Inflammatory macrophage treated with lipopolysaccharide for 1 hour (primary cell): Measurements from ENCODE around the gene ZKSCAN5.
"Not testable (repeated sequence)": the region's sequence is repeated elsewhere in the genome, so short reads cannot be mapped to it uniquely, and the experiment has no call there.

ENCODE experiments used
- DNase-seq, 2 donors: peaks; one replicate each; pipeline ENCODE4 v3.0.0-alpha.2; 2020 to 2022

ZKSCAN5 gene

DNA sequence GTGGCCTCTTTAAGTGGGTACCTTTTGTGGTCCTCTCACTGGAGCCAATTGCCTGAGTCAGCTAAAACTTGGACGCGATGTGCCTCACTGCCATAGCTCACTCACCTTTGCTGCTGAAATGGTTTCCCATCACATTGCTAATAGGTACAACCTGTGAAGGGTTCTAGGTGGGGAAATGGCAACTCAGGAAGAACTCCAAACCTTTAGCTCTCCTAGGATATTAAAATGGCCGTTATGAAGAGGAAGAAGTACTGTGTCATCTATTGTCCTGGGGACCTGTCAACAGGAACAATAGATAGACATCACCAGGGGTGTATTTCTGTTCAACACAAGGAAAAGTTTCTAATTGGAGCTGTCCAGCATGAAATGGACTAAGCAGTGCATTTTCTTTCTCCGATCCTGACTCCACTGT is 52.7 kb downstream of the ZKSCAN5 start:
- no peak for DNase-seq

DNA sequence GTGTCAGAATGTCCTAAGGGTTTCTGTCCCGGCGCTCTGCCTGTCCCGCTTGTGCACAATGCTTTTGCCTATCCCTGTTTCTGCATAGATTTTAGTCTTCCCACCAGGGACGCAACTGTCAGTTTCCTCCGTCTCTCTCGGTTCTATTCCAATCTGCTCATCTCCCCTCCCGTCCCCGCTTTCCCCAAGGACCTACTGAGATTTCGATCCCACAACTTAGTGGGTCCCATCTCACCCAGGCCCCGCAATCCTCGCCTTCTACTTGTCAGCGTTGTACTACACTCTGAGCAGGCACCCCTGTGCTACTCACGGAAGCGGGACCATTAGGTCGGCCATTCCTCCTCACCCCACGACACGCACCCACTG is 53.5 kb downstream of the ZKSCAN5 start:
- no peak for DNase-seq

DNA sequence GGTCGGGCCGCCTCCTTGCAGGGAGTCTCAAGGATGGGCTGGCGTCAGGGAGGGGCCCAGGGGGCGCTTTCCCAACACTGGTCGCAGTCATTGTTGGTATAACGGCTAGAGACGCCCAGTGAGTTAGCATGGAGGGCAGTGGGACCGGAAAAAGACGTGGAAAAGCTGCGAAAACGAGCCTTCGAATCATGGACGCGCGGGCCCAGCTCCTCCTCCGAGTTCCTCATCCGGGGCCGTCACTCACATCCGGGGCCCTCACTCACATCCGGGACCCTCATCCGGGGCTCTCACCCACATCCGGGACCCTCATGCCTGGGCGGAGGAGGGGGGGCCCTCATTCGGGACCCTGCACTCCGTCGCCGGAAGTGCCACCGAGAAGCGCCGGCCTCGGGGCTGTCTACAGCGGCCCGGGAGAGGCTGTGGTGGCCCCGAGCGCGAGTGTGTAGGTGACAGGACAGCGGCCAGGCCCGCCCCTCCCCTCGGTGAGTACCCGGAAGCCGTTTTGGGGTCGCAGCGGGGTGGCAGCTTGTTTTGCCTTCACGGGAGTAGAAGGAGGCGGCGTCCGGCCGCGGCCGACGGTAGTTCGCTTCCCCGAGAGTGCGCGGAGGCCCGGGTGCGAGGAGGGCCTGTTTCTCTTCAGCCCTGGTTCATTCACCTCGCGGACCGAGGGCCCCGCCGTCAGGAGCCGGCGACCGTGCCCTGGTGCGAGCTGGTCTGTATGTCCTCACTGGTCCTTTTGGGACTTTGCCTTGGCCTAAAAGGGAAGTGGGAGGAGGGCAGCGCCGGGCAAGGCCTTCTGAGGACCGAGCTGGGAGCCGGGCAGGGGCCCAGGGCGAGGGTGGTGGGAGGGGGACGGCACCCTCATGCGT is 54.1 kb downstream of the ZKSCAN5 start, which contains the start of gene ZNF655:
Gene ZNF655, plus strand, starts transcription at position 337 of the 869 bp plus-strand sequence. CDS start 1,918 bp downstream, outside the sequence.
- DNase-seq = peak; percentile 80 to 86

DNA sequence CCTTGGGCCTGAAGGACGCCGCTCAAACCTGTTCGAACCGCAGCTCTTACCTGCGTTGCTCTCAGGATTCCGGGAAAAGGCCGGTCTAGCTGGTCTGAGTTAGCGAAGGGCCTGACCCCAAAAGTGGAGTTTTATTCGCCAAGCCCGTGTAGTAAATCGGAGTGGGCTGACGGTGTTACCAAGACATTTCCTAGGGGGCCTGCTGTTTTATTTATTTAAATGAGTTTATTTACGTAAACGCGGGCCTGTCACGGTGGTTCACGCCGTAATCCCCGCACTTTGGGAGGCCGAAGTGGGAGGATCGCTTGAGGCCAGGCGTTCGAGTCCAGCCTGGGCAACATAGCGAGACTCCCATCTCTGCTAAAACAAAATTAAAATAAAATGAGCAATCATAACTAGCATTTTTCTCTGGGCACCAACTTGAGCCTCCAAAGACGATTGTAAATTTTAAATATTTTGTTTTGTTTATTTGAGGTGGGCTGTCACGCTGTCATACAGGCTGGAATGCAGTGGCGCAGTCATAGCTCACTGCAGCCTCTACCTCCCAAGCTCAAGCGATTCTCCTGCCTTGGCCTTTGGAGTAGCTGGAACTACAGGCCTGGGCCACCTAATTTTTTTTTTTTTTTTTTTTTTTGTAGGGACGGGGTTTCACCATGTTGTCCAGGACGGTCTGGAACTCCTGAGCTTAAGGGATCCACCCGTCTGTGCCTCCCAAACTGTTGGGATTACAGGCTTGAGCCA is 54.9 kb downstream of the ZKSCAN5 start:
- DNase-seq = peak in 1 of 2 donors; percentile 27

DNA sequence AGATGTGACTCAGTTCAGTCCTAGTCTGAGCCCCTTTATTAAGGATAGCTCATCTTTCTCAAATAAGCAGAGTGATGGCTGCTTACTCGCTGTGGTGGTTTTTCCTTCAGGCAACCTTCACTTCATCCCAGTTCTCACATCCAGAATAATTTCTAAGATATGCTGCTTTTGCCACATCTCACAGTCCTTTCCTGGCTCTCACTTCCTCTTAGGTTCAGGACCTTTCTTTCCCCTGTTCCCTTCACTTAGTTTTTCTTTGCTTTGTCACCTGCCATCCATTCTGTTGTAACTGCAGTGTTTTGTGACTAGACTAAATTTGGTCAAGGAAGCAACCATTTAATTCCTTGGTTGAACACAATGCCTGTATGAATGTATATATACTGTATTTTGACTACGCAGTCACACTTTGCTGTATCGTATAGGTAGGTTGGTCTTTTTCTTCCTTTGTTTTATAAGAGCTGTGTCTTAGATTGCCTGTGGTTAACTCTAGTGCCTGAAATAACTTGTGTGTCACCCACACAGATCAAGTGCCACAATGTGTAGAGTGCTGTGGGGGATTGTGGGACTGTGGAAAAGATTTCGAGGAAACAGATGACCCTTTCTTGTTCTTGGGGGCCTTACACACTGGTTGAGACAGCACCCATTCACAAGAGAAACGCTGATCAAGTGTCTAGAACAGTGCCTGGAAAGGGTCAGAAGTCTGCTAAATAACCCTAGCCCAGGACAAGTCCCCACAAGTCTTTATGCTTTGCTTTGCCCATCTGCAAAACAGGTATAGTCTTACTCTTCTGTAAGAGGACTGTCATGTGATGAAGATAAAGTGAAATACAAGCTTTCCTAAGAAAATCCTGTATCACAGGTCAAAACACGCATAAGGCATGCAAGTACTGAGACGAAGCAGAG is 56.6 kb downstream of the ZKSCAN5 start:
- peak in 1 of 2 donors; percentile 18 for DNase-seq

DNA sequence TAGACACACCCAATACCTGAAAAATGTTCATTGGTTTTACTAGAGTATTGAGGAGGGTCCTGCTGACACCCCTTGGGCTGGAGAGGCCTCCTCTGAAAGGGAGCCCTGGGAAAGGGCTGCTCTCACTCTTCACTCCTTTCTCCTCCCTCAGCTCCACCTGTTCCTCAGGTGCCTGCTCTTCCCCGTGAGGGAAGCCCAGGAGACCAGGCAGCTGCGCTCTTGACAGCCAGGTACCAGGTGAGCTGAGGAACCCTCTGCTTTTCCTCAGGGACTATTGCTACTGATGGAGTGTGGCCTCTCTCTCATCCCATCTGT is 57.2 kb downstream of the ZKSCAN5 start:
- no peak for DNase-seq

DNA sequence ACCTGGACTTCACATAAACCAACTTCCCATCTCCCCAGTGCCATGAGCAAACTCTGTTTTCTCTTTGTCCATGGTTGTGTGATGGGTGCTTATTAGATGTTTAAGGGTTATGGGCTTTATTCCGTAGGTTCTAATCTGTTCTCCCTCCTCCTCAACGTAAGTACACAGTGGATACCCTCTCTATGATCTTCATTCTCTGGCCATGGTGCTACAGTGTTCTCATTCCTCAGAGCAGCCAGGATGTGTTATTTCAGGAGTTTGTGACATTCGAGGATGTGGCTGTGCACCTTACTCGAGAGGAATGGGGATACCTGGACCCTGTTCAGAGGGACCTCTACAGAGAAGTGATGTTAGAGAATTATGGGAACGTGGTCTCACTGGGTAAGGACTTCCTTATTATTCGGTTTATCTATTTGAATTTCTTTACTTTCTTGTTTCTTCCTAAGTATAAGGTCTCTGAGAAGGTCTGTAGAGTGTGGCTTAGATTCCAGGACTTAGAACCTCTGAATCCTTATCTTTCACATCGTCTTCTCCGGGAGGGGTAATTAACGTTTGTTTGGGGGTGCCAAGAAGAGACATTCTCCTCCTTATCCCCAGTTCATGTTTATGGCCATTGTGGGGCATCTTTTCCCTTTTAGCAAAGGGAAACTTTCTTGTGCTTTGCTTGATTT is 57.8 kb downstream of the ZKSCAN5 start:
- no peak for DNase-seq

DNA sequence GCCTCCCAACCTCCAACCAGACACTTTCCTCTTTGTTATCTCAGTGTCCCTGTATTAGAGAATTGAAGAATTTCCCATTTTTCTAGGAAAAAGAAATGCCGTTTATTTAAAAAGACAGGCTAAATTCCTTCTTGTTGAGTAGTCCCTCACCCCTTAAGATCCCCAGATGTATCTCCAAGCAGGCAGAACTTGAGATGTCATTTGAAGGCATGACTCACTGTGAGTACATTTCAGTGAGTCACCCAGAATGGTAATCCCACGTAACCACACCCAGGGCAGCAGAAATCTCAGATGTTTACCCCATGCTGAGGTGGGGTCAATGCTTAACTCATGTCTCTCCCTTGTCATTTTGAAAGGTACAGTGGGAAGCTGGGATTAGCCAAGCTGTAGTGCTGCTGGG is 58.4 kb downstream of the ZKSCAN5 start:
- DNase-seq = peak; percentile 80 to 93

DNA sequence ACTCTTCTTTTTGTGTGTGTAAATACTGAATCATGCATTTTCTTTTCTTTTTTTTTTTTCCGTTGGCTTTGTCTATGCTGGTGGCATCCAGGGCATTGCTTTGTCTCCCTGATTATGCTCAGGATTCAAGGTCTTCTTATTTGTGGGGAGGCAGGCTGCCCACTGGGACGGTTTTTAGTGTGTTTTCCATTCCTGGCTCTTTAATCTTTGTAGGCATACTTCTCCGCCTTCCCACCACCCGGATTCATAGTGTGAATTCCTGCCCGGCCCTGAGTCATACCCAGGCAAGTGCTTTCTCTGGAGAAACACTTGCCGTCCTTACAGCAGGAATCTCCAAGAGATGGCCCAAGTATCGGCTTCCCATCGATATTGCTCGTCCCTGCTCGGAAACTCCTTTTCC is 59.2 kb downstream of the ZKSCAN5 start:
- DNase-seq = no peak

DNA sequence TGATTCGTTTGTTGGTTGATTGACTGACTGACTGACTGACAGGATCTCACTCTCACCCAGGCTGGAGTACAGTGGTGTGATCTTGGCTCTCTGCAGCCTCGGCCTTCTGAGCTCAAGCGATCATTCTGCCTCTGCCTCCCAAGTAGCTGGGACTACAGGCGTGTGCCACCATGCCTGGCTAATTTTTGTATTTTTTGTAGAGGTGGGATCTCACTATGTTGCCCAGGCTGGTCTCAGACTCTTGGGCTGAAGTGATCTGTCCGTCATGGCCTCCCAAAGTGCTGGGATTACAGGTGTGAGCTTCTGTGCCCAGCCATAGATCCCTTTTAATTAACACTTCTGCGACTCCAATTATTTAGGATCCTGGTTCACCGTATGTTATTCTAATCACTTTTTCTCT is 64.3 kb downstream of the ZKSCAN5 start:
- DNase-seq = not testable (repeated sequence)

DNA sequence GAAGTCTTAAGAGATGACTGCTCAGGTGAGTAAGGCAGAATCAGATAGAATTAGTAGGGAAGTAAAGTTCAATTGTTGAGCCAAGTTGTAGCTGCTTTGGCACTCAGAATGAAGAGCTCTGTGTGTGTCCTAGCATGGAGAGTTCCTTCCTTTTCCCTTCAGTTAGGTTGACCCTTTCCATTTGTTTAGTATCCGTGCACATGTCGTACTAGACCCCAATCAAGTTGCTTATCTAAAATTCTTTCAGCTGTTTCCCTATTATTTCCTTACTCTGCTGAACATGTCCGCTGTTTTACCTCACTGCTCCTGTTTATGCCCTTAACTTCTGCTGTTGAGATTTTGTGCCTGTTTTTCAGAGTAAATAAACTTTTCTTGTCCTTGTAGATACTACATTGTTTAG is 67.3 kb downstream of the ZKSCAN5 start:
- DNase-seq = no peak

DNA sequence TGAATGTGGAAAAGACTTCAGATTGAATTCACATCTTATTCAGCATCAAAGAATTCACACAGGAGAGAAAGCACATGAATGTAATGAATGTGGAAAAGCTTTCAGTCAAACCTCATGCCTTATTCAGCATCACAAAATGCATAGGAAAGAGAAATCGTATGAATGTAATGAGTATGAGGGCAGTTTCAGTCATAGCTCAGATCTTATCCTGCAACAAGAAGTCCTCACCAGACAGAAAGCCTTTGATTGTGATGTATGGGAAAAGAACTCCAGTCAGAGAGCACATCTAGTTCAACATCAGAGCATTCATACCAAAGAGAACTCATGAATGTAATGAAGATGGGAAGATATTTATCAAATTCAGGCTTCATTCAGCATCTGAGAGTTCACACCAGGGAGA is 68.8 kb downstream of the ZKSCAN5 start:
- DNase-seq = no peak

DNA sequence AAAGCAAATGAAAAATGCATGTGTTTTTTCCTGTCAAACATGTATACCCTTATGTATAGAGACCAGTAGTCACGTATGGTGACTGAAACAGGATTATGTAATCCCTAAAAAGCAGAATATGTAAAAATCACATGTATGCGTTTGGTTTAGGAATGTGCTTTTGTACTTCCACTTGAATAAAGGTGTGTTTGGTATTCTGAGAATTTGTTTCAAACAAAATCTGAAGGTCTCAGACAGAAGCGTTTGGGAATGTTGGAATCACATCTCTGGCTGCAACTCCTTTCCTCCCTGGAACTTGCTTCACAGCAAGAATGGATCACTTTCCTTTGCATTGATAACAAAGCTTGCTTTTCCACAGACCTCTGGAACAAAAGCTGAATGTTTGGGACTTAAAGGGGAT is 71.8 kb downstream of the ZKSCAN5 start:
- DNase-seq = no peak

DNA sequence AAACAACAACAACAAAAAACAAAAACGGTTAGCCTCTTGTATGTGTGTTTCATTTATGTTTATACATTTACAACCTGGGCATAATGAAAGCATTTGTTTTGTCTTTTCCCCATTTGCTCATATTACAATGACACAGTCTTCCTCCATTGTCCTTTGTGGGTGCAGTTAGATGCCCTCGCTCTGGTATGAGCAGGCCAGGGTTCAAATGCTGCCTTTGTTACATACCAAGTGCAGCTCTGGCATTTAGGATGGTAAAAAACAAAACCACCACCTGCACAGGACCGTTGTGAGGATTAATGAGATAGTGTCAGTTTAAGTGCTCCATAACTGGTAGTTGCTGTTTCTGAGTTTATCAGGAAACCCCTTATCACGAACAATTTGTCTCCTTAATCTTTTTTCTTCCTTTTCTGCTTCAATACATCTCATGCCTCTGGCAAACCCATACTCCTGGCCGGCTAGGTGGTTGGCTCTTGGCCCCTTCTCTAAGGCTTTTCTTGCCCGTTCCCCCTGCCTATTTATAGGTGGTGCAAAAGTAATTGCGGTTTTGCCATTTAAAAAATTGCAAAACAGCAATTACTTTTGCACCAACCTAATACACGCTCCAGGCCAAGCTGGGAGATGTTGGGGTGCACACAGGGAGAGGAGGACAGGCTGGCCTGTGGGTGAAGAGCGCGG is 75.0 kb downstream of the ZKSCAN5 start:
- DNase-seq = no peak

DNA sequence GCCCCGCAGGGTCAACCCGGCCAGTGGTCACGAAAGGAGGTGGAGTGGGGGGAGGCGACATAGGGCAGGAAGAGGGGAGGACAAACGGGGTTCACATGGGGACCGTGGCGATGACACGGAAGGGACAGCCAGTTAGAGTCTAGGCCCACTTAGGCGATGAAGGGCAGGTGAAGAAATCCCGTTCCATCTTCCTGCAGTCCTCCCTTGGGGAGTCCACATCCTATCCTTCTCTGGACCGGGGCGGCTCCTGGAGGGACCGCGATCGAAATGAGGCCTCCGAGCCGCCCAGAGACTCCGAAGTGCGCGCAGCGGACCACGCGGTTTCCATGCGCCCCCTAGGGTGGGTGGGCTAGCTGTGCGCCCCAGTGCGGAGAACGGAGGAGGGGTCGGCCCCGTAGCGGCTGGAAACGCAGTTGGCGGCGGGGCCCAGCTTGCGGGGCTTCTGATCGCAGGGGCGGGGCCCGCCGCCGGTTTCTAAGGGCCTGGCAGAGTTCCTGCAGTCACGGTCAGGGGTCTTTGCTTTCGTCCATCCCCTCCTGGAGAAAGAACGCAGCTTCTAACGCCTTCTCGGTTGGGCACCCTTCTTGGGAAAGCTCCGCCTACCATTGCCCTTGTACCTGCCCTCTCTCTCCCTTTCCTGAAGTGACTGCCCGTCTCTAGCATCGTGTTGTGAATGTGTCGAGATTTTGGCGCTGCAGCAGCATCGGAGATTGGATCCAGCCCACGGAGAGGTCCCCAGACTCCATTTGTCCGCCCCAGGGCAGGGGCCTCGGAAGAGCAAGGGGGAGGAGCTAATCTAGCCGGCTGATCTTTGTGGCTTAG is 75.7 kb downstream of the ZKSCAN5 start:
- DNase-seq = no peak

DNA sequence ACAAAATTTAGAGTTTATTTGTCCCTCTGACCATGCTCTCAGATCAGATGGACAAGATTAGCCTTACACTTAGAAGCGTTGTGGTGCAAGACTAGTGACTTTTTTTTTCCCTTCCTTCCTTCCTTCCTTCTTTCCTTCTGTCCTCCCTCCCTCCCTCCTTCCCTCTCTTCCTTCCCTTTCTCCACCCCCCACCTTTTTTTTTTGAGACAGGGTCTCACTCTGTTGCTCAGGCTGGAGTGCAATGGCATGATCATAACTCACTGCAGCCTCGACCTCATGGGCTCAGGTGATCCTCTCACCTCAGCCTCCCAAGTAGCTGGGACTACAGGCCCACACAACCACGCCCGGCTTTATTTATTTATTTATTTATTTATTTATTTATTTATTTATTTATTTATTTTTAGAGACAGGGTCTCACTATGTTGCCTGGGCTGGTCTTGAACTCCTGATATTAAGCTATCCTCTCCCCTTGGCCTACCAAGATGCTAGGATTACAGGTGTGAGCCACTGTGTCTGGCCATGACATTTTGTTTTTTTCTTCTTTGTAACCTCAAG is 76.4 kb downstream of the ZKSCAN5 start:
- not testable (repeated sequence) for DNase-seq
